ENCODE results near the gene GPR150. TPM values are rescaled to one million over a fixed set of nuclear protein-coding genes. Genes with fewer than 3 reads are reported as not detected.

GPR150 gene
- 1 to 10 TPM in 1 of 4 donors, under 1 TPM in 2, not detected in 1; 0.42 to 1.1 (median 0.92) TPM for total RNA-seq

DNA sequence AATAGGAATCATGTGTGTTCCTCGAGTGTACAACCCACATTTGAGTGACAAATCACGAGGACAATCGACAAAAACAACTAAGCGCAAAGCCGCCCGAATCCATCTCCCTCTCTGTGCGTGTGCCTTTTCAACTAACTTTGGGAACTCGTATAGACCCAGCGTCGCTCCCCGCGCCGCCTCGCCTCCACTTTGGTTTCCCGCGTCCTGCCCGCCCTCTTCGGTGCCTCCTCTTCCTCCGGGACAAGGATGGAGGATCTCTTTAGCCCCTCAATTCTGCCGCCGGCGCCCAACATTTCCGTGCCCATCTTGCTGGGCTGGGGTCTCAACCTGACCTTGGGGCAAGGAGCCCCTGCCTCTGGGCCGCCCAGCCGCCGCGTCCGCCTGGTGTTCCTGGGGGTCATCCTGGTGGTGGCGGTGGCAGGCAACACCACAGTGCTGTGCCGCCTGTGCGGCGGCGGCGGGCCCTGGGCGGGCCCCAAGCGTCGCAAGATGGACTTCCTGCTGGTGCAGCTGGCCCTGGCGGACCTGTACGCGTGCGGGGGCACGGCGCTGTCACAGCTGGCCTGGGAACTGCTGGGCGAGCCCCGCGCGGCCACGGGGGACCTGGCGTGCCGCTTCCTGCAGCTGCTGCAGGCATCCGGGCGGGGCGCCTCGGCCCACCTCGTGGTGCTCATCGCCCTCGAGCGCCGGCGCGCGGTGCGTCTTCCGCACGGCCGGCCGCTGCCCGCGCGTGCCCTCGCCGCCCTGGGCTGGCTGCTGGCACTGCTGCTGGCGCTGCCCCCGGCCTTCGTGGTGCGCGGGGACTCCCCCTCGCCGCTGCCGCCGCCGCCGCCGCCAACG is at the start of gene GPR150:
Gene GPR150 (plus strand): TSS at position 58 of the 840 bp plus-strand sequence. CDS start 189 bp downstream, at position 247.
- no peaks in the 10 kb centered on the region for H3K36me3 ChIP-seq
- intact Hi-C loops (cut with DNase I), result no loop called here
- H3K27me3 ChIP-seq, result peaks cover 0 to 32% (median 3%) of the 10 kb centered on the region in 4 donors
- peak within 1 kb of the TSS in 1 of 4 donors; percentile 43 for H3K27ac ChIP-seq (replicated peaks in 1 of 4)
- no peak for DNase-seq (ENCODE audit: extremely low spot score)
- 0% methylated on average over 3 of the region's 85 CpGs for WGBS
- TF ChIP-seq, protein P1, sequence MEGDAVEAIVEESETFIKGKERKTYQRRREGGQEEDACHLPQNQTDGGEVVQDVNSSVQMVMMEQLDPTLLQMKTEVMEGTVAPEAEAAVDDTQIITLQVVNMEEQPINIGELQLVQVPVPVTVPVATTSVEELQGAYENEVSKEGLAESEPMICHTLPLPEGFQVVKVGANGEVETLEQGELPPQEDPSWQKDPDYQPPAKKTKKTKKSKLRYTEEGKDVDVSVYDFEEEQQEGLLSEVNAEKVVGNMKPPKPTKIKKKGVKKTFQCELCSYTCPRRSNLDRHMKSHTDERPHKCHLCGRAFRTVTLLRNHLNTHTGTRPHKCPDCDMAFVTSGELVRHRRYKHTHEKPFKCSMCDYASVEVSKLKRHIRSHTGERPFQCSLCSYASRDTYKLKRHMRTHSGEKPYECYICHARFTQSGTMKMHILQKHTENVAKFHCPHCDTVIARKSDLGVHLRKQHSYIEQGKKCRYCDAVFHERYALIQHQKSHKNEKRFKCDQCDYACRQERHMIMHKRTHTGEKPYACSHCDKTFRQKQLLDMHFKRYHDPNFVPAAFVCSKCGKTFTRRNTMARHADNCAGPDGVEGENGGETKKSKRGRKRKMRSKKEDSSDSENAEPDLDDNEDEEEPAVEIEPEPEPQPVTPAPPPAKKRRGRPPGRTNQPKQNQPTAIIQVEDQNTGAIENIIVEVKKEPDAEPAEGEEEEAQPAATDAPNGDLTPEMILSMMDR (IDR thresholded peaks at IDR 0.05), result no peak
- TF ChIP-seq POLR2A (IDR thresholded peaks at IDR 0.05; ENCODE audit: low read depth) (no peak), POLR2AphosphoS5 (IDR thresholded peaks at IDR 0.05) (no peak), EP300 (IDR thresholded peaks at IDR 0.05) (no peak)
- no peaks in the 10 kb centered on the region for H3K9me3 ChIP-seq
- peak within 1 kb of the TSS; percentile 61 to 68 (median 61) for H3K4me3 ChIP-seq
- H3K4me1 ChIP-seq, result peaks cover 18 to 28% (median 25%) of the 10 kb centered on the region in 4 donors

GRCh38 chr5:95572016-95572415 is 47.9 kb upstream of the GPR150 start:
- WGBS, result 96% methylated on average over 2 of the region's 2 CpGs
- TF ChIP-seq, protein P1 (IDR thresholded peaks at IDR 0.05), result no peak
- no peak for TF ChIP-seq POLR2A (IDR thresholded peaks at IDR 0.05; ENCODE audit: low read depth)
- no peak for TF ChIP-seq POLR2AphosphoS5 (IDR thresholded peaks at IDR 0.05)
- TF ChIP-seq EP300 (IDR thresholded peaks at IDR 0.05), result no peak
- no peak overlapping the region for H3K27ac ChIP-seq (replicated peaks in 1 of 4)
- H3K36me3 ChIP-seq, result peaks cover 0 to 43% (median 17%) of the 10 kb centered on the region in 4 donors
- DNase-seq (ENCODE audit: extremely low spot score), result no peak
- no peaks in the 10 kb centered on the region for H3K4me1 ChIP-seq
- no peak overlapping the region for H3K4me3 ChIP-seq
- intact Hi-C loops (cut with DNase I), result no loop called here
- no peaks in the 10 kb centered on the region for H3K27me3 ChIP-seq
- no peaks in the 10 kb centered on the region for H3K9me3 ChIP-seq

DNA sequence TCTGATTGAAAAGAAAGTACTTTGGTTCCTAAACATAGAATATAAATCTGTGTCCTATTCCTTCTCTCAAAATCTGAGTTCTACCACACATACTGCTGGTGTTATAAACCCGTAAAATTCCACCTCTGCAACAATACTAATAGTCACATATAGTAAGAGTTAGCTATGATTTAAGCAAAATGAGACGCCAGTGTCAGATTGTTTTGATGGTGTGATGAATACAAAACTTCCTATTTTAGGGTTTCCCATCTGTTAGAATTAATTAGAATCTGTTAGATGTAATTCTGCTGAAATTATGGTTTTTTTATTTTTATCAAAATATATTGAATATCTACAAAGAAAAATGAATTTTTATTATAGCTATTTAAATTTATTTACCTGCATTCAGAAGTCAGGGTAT is 38.3 kb upstream of the GPR150 start:
- intact Hi-C loops (cut with DNase I), result no loop called here

GRCh38 chr5:95583992-95584391 is 35.9 kb upstream of the GPR150 start:
- WGBS, result 100% methylated on average over 1 of the region's 1 CpG
- intact Hi-C loops (cut with DNase I), result no loop called here

More for the DNA sequence above, 38.3 kb upstream of the GPR150 start:
- WGBS, result 96% methylated on average over 2 of the region's 2 CpGs
- no peak for DNase-seq (ENCODE audit: extremely low spot score)
- Histone ChIP-seq H3K4me3 (no peak overlapping the region), H3K4me1 (no peaks in the 10 kb centered on the region), H3K36me3 (peaks cover 0 to 10% (median 0%) of the 10 kb centered on the region in 4 donors), H3K27me3 (no peaks in the 10 kb centered on the region), H3K9me3 (no peaks in the 10 kb centered on the region), H3K27ac (replicated peaks in 1 of 4) (no peak overlapping the region)
- TF ChIP-seq POLR2A (IDR thresholded peaks at IDR 0.05; ENCODE audit: low read depth) (no peak), POLR2AphosphoS5 (IDR thresholded peaks at IDR 0.05) (no peak), EP300 (IDR thresholded peaks at IDR 0.05) (no peak)

DNA sequence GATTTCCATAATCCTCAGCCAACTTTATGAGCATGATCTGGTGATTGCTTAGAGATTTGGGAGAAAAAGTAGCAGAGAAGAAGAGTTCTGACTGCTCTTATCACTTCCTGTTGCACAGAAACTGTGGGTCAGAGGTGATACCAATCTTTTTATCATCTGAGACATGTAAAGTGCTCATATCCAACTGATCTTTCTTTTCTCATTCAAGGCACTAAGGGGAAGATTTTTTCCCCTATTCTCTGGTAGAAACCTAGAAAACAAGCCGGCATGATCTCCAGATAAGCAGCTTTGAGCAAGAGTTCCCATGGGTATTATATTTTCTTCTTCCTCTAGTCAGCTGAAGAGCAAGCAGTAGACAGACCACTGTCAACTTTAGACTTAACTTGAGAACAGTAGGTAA is 29.0 kb upstream of the GPR150 start:
- DNase-seq (ENCODE audit: extremely low spot score), result no peak
- TF ChIP-seq POLR2AphosphoS5 (IDR thresholded peaks at IDR 0.05) (no peak), POLR2A (IDR thresholded peaks at IDR 0.05; ENCODE audit: low read depth) (no peak), EP300 (IDR thresholded peaks at IDR 0.05) (no peak)
- TF ChIP-seq, protein P1 (IDR thresholded peaks at IDR 0.05), result no peak
- Histone ChIP-seq H3K4me3 (no peak overlapping the region), H3K9me3 (no peaks in the 10 kb centered on the region), H3K4me1 (peaks cover 0 to 2% (median under 1%) of the 10 kb centered on the region in 4 donors), H3K36me3 (no peaks in the 10 kb centered on the region), H3K27ac (replicated peaks in 1 of 4) (no peak overlapping the region), H3K27me3 (no peaks in the 10 kb centered on the region)
- WGBS, result 100% methylated on average over 1 of the region's 1 CpG
- intact Hi-C loops (cut with DNase I), result no loop called here

More at GRCh38 chr5:95583992-95584391, 35.9 kb upstream of the GPR150 start:
- H3K36me3 ChIP-seq, result peaks cover 0 to 10% (median 0%) of the 10 kb centered on the region in 4 donors
- no peaks in the 10 kb centered on the region for H3K4me1 ChIP-seq
- no peaks in the 10 kb centered on the region for H3K27me3 ChIP-seq
- H3K27ac ChIP-seq (replicated peaks in 1 of 4), result no peak overlapping the region
- DNase-seq (ENCODE audit: extremely low spot score), result no peak
- TF ChIP-seq, protein P1 (IDR thresholded peaks at IDR 0.05), result no peak
- TF ChIP-seq POLR2A (IDR thresholded peaks at IDR 0.05; ENCODE audit: low read depth) (no peak), EP300 (IDR thresholded peaks at IDR 0.05) (no peak), POLR2AphosphoS5 (IDR thresholded peaks at IDR 0.05) (no peak)
- no peaks in the 10 kb centered on the region for H3K9me3 ChIP-seq
- H3K4me3 ChIP-seq, result no peak overlapping the region

Data from esophagus muscularis mucosa (tissue), 4 donors.